HG03460 (cell line): Measurements from ENCODE around the gene NODAL.
"Not testable (repeated sequence)": the region's sequence is repeated elsewhere in the genome, so short reads cannot be mapped to it uniquely, and the experiment has no call there.

Experiments
- ATAC-seq: cut with Tn5 transposase; IDR thresholded peaks from one replicate; pipeline ENCODE4 v1.9.1; 2021; ENCODE audit not compliant: unreplicated experiment

Gene NODAL

GRCh38 chr10:70441161-70441894 lies at the start of gene NODAL:
NODAL (minus strand) TSS chr10:70441681; CDS start chr10:70441667, 14 bp downstream.
- no peak for ATAC-seq

GRCh38 chr10:70490142-70490541 lies 48.7 kb upstream of the NODAL start:
- ATAC-seq: no peak

- no peak for ATAC-seq
Measured at GRCh38 chr10:70487824-70488223, 46.3 kb upstream of the NODAL start.

GRCh38 chr10:70483872-70484271 lies 42.4 kb upstream of the NODAL start:
- ATAC-seq: not testable (repeated sequence)

- ATAC-seq: no peak
Measured at GRCh38 chr10:70482982-70483760, 41.7 kb upstream of the NODAL start.

GRCh38 chr10:70481831-70482530 lies 40.5 kb upstream of the NODAL start:
- ATAC-seq: no peak

GRCh38 chr10:70481105-70481504 lies 39.6 kb upstream of the NODAL start:
- no peak for ATAC-seq

GRCh38 chr10:70480239-70480861 lies 38.9 kb upstream of the NODAL start:
- ATAC-seq: no peak

GRCh38 chr10:70479626-70480238 lies 38.3 kb upstream of the NODAL start:
- no peak for ATAC-seq

- no peak for ATAC-seq
Measured at GRCh38 chr10:70479165-70479581, 37.7 kb upstream of the NODAL start.

- no peak for ATAC-seq
Measured at GRCh38 chr10:70478191-70479164, 37.0 kb upstream of the NODAL start, which contains the start of gene PALD1. PALD1 (plus strand) TSS chr10:70478767; CDS start chr10:70525952, 47,185 bp downstream.

GRCh38 chr10:70477661-70478162 lies 36.2 kb upstream of the NODAL start:
- no peak for ATAC-seq

- ATAC-seq: no peak
Measured at GRCh38 chr10:70476249-70477035, 35.0 kb upstream of the NODAL start.

- no peak for ATAC-seq
Measured at GRCh38 chr10:70475661-70476060, 34.2 kb upstream of the NODAL start.

GRCh38 chr10:70474780-70475179 lies 33.3 kb upstream of the NODAL start:
- ATAC-seq: no peak

GRCh38 chr10:70472799-70473454 lies 31.4 kb upstream of the NODAL start:
- no peak for ATAC-seq

- ATAC-seq: no peak
Measured at GRCh38 chr10:70466951-70467350, 25.5 kb upstream of the NODAL start.

GRCh38 chr10:70465832-70466231 lies 24.4 kb upstream of the NODAL start:
- no peak for ATAC-seq
